Smooth muscle cell (in vitro differentiated cells): ENCODE measurements around the gene B4GALT5. TPM values are rescaled to one million over a fixed set of nuclear protein-coding genes. Genes with fewer than 3 reads are reported as not detected.

Source experiments
- DNase-seq: peaks from one replicate; lab custom pipeline; 2025; ENCODE audit not compliant: unreplicated experiment; lab: John Stamatoyannopoulos, UW
- H2AFZ ChIP-seq: fragments of 200-600 bp; sonication (generic); 2 replicates; pipeline ENCODE4 v1.6.0; 2016; ENCODE audit warnings: antibody characterized with exemption, low read depth, mild to moderate bottlenecking
- H3F3A ChIP-seq: fragments of 200-600 bp; sonication (generic); 2 replicates; pipeline ENCODE4 v1.6.0; 2017; ENCODE audit warnings: antibody characterized with exemption, low read depth
- H3K27ac ChIP-seq: fragments of 200-600 bp; sonication (generic); 2 replicates; pipeline ENCODE4 v1.5.1; 2016; ENCODE audit warnings: low read depth, mild to moderate bottlenecking
- H3K27me3 ChIP-seq: fragments of 200-600 bp; sonication (generic); 2 replicates; pipeline ENCODE4 v1.6.1; 2016; ENCODE audit warnings: low read depth, mild to moderate bottlenecking
- H3K36me3 ChIP-seq: fragments of 200-600 bp; sonication (generic); 2 replicates; pipeline ENCODE4 v1.5.1; 2016; ENCODE audit warnings: low read depth
- H3K4me1 ChIP-seq: fragments of 200-600 bp; sonication (generic); 2 replicates; pipeline ENCODE4 v1.5.1; 2016; ENCODE audit warnings: low read depth
- H3K4me2 ChIP-seq: fragments of 200-600 bp; sonication (generic); 2 replicates; pipeline ENCODE4 v1.6.0; 2016; ENCODE audit warnings: mild to moderate bottlenecking
- H3K4me3 ChIP-seq: fragments of 200-600 bp; sonication (generic); 2 replicates; pipeline ENCODE4 v1.5.1; 2016; ENCODE audit warnings: mild to moderate bottlenecking
- H3K79me2 ChIP-seq: fragments of 200-600 bp; sonication (generic); 2 replicates; pipeline ENCODE4 v1.6.0; 2016; ENCODE audit warnings: low read depth, mild to moderate bottlenecking
- H3K9ac ChIP-seq: fragments of 200-600 bp; sonication (generic); 2 replicates; pipeline ENCODE4 v1.6.0; 2016; ENCODE audit warnings: low read depth
- H3K9me3 ChIP-seq: fragments of 200-600 bp; sonication (generic); replicated peaks from 2 replicates; pipeline ENCODE4 v1.5.1; 2016; ENCODE audit warnings: low read depth
- H4K20me1 ChIP-seq: fragments of 200-600 bp; sonication (generic); 2 replicates; pipeline ENCODE4 v1.6.0; 2016; ENCODE audit warnings: low read depth
- CTCF ChIP-seq: fragments of 200-600 bp; sonication (generic); IDR thresholded peaks from 2 replicates; pipeline ENCODE4 v1.5.1; 2017; ENCODE audit warnings: borderline replicate concordance, mild to moderate bottlenecking, antibody characterized with exemption; ENCODE audit not compliant: insufficient read depth, poor library complexity, severe bottlenecking
- WGBS: methylation state at CpG from one replicate; pipeline ENCODE4 v1.1.7; 2016; ENCODE audit warnings: low lambda C conversion rate; 5-methylcytosine and 5-hydroxymethylcytosine counted together
- polyA plus RNA-seq: library from polyadenylated mRNA; unstranded; fragments of >200 nt; fragmentation: Nextera tagmentation; extraction: Ambion mirVana; gene quantifications from 2 replicates; pipeline ENCODE4 v1.2.1, GENCODE V29; 2016
- total RNA-seq: library from RNA; depleted of rRNA; stranded (reverse); fragments of >200 nt; gene quantifications from 2 replicates; pipeline ENCODE4 v1.2.3, GENCODE V29; 2014

B4GALT5 gene
- total and polyA plus RNA-seq, 2 experiments from 2014 or later, result 8.2 to 26.0 TPM

DNA sequence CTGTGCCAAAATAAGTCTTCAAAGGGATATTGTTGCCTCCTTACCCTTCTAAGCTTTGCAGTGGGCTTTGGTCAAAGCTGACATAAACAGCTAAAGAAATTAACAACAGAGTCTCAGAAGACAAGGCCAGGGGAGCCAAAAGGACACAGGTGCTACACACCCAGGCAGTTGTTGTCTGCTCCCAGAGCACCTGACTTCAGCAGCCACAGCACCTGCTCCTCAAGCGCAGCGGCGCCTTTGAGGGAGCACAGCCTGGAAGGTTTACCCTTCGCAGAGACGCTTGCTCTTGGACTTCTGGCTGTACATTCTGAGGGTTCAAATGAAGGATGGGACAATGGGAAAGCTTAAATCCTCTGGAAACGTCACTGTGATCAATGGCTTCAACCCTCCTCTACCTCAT is 16.6 kb downstream of the B4GALT5 start:
- H2AFZ ChIP-seq, result no peak overlapping the region
- 84% methylated on average over 6 of the region's 6 CpGs for WGBS
- no peaks in the 10 kb centered on the region for H3F3A ChIP-seq
- H3K9ac ChIP-seq, result no peak overlapping the region
- peaks cover 99% of the 10 kb centered on the region for H3K79me2 ChIP-seq
- no peak overlapping the region for H3K4me3 ChIP-seq
- peaks cover 30% of the 10 kb centered on the region for H3K4me1 ChIP-seq
- H3K4me2 ChIP-seq, result peak overlapping the region; percentile 1
- no peak for DNase-seq
- H3K27me3 ChIP-seq, result no peaks in the 10 kb centered on the region
- H3K27ac ChIP-seq, result no peak overlapping the region
- peaks cover 99% of the 10 kb centered on the region for H4K20me1 ChIP-seq
- H3K36me3 ChIP-seq, result no peaks in the 10 kb centered on the region
- no peak for TF ChIP-seq CTCF
- H3K9me3 ChIP-seq, result no peaks in the 10 kb centered on the region

GRCh38 chr20:49696594-49696993 is 17.1 kb downstream of the B4GALT5 start:
- peak overlapping the region; percentile 1 for H3K4me2 ChIP-seq
- WGBS, result 68% methylated on average over 2 of the region's 2 CpGs

GRCh38 chr20:49695830-49696229 is 17.8 kb downstream of the B4GALT5 start:
- TF ChIP-seq CTCF, result no peak
- Histone ChIP-seq H3K27ac (no peak overlapping the region), H4K20me1 (peaks cover 99% of the 10 kb centered on the region), H3K4me2 (no peak overlapping the region), H3K9me3 (no peaks in the 10 kb centered on the region), H3K4me3 (no peak overlapping the region), H3K27me3 (no peaks in the 10 kb centered on the region), H3F3A (no peaks in the 10 kb centered on the region), H3K79me2 (peaks cover 99% of the 10 kb centered on the region), H3K9ac (no peak overlapping the region), H3K4me1 (peaks cover 22% of the 10 kb centered on the region), H2AFZ (no peak overlapping the region), H3K36me3 (no peaks in the 10 kb centered on the region)
- 86% methylated on average over 3 of the region's 3 CpGs for WGBS
- no peak for DNase-seq

More at GRCh38 chr20:49696594-49696993, 17.1 kb downstream of the B4GALT5 start:
- H3K9me3 ChIP-seq, result no peaks in the 10 kb centered on the region
- TF ChIP-seq CTCF, result no peak
- peaks cover 99% of the 10 kb centered on the region for H4K20me1 ChIP-seq
- H2AFZ ChIP-seq, result no peak overlapping the region
- no peaks in the 10 kb centered on the region for H3F3A ChIP-seq
- peaks cover 99% of the 10 kb centered on the region for H3K79me2 ChIP-seq
- no peak overlapping the region for H3K9ac ChIP-seq
- no peak overlapping the region for H3K4me3 ChIP-seq
- H3K27me3 ChIP-seq, result no peaks in the 10 kb centered on the region
- no peaks in the 10 kb centered on the region for H3K36me3 ChIP-seq
- H3K27ac ChIP-seq, result no peak overlapping the region
- H3K4me1 ChIP-seq, result peaks cover 26% of the 10 kb centered on the region
- DNase-seq, result no peak

- no peak overlapping the region for H3K4me2 ChIP-seq
- no peak overlapping the region for H2AFZ ChIP-seq
- H3K27ac ChIP-seq, result no peak overlapping the region
- no peak overlapping the region for H3K9ac ChIP-seq
- peaks cover 15% of the 10 kb centered on the region for H3K4me1 ChIP-seq
- no peaks in the 10 kb centered on the region for H3F3A ChIP-seq
- H3K9me3 ChIP-seq, result no peaks in the 10 kb centered on the region
- 49% methylated on average over 2 of the region's 2 CpGs for WGBS
- H3K27me3 ChIP-seq, result no peaks in the 10 kb centered on the region
- peaks cover 96% of the 10 kb centered on the region for H4K20me1 ChIP-seq
- peaks cover 99% of the 10 kb centered on the region for H3K79me2 ChIP-seq
- H3K4me3 ChIP-seq, result no peak overlapping the region
- DNase-seq, result no peak
- no peaks in the 10 kb centered on the region for H3K36me3 ChIP-seq
- TF ChIP-seq CTCF, result no peak
These were observed 19.1 kb downstream of the B4GALT5 start for GRCh38 chr20:49694450-49695071.
